NCI-H2107 (cell line): ENCODE results near the gene SHISA7.
"Not testable (repeated sequence)": the region's sequence is repeated elsewhere in the genome, so short reads cannot be mapped to it uniquely, and the experiment has no call there.

Experiments
- DNase-seq: peaks from one replicate; lab custom pipeline; 2025; lab: John Stamatoyannopoulos, UW

SHISA7 gene

DNA sequence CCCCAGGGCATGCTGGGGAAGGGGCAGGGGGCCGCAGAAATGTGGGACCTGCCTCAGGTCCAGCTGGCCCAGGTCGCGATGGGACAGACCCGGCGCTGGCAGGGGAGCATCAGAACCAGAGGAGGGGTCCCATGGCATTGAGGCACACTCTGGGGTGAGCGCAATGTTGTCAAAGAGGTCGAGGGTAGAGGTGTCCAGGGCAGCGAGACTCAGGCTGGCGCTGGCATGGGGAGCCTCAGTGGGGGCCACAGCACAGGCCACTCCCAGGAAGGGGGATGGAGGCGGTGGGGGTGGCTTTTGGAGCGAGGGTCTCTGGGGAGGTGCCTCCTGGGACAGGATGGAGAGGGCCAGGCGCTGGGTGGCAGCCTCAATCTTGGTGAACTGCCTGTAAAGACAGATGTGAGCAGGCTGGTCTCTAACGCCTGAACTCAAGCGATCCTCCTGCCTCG is 20.5 kb upstream of the SHISA7 start:
- no peak for DNase-seq

GRCh38 chr19:55462722-55463121 is 19.6 kb upstream of the SHISA7 start:
- no peak for DNase-seq

GRCh38 chr19:55461974-55462626 is 19.0 kb upstream of the SHISA7 start:
- DNase-seq, result no peak

DNA sequence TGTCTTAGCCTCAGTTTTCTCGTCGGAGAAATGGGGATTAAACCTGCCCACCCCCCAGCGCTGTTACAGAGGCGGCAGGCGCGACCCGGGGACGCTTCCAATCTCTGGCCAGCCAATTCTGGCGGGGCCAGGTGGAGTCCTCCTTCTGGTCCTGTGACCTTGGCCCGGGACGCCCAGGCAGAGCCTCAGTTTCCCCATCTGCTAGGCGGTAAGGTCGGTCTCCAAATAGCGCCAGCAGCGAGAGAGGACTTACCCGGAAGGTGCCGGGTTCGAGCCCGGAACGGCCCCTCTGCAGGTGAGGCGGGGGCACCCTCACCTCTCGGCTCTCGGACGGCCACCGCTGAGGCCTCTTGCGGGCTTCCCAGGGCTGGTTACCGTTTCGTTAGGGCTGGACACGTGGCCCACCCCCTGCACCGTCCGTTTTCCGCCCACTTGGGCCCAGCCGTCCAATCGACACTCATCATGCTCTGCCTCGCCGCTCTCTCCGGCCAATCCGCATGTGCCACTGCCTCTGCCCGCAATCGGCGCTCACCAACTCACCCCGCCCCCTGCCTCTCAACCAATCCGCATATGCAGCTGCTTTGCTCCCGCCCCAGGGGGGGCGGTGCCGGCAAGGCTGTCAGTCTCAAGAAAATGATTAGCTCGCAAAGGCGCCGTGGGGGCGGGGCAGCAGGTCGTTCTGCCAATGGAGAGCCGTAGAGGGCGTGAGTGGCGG is 18.3 kb upstream of the SHISA7 start, which contains the start of gene ISOC2:
Gene ISOC2, minus strand, starts transcription at position 384 of the 715 bp plus-strand sequence. CDS start 5,156 bp downstream, outside the sequence.
- DNase-seq, result peak; percentile 97

DNA sequence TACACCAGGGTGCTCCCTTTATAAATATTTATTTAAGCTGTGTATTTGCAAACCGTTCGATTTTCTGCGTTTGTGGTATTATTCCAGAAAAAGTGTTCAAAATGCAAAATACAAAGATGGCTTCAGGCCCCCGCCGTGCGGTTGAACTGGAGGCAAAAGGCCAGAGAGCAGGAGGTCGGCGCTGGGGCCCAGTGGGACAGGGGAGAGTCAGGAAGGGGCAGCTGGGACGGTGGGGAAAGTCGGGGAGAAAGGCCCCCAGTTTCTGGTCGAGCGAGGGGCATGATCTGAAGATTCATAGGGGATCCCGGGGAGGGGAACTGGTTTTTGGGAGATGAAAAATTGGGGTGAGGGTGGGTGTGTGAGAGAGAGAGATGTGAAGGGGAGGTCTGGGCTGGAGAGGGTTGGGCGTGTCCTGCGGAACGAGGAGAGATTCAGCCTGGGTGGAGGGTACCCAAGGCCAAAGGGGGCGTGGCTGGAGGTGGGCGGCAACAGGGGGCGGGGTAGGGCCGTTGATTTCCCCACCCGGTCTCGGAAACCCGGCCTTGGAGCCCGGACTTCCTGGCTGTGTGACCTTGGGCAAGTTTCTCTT is 17.7 kb upstream of the SHISA7 start:
- no peak for DNase-seq

DNA sequence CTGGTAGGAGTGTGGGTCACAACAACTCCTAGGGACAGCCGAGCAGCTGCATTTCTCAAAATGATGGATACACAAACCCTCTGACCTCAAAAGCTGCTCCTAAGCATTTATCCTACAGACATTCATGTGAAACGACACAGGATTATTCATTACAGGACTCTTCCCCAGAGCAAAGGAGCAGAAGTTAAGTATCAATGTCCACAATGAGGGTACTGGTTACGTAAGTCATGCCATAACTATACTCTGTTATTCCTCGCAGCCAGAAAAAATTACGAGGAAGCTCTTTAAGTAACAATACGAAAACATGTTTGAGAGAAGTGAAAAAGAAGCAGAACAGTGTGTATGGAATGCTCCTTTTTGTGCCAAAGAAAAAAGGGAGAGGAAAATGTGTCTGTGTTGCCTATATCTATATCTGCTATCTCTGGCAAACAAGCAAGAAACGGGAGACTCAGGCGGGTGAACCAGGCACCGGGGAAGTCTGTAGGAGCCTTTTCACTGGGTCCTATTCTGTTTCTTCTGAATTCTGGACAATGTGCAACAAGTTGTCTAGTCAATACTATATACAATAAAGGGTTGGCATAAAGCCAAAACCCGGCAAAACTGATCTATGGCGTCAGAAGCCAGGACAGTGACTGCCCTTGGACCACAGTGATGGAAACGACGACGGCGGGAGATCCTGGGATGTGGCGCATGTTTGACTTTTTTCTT is 17.0 kb upstream of the SHISA7 start:
- DNase-seq, result no peak

- no peak for DNase-seq
Observed at GRCh38 chr19:55459551-55459949, 16.4 kb upstream of the SHISA7 start.

DNA sequence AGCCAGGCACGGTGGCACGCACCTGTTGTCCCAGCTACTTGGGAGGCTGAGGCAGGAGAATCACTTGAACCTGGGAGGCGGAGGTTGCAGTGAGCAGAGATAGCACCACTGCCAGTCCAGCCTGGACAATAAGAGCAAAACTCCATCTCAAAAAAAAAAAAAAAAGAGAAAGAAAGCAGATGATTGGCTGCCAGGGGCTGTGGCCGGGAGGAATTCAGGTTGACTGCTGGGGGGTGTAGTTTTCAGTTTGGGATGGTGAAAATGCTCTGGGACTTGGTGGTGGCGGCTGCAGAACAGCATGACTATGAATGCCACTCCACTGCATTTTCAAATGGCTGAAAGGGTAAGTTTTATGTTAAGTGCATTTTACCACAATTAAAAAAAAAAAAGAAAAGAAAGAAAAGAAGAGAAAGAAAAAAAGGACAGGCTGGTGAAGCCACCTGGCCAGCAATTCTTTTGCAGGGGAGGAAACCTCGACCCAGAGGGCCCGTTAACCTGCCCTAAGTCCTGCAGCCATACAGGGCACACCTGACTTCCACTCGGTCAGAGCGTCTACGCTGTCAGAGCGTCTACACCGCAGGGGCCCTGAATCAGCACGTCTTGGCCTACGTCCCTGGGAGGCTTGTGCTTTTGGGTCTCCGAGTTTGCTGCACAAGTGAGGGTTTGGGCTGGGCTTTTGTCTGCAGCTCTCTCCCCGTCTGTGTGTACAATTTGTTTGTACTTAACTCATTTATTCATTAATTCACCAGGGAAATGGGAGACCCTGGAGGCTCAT is 14.8 kb upstream of the SHISA7 start:
- DNase-seq, result no peak

GRCh38 chr19:55456347-55456746 is 13.2 kb upstream of the SHISA7 start:
- no peak for DNase-seq

- no peak for DNase-seq
Observed at GRCh38 chr19:55455576-55456235, 12.6 kb upstream of the SHISA7 start.

DNA sequence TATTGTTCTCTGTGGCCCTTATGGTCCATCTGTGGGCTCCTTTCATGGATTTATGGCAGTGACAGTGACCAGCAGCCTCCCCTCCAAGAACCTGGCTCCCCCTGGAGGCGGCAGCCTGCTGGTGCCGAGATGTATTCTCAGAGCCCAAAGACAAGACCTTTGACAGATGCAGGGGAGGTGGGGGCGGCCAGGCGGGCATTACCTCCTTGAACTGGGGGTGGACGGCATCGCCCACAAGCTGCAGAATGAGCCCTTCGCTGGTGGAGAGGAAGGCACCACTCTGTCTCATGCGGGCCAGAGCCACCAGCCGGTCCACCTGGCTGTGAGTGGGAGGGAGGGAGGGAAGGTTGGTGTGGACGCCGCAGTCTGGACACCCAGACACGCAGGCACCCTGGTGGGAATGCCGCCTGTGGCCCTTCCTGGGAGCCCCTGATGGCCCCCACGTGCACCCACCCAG is 11.7 kb upstream of the SHISA7 start:
- no peak for DNase-seq

DNA sequence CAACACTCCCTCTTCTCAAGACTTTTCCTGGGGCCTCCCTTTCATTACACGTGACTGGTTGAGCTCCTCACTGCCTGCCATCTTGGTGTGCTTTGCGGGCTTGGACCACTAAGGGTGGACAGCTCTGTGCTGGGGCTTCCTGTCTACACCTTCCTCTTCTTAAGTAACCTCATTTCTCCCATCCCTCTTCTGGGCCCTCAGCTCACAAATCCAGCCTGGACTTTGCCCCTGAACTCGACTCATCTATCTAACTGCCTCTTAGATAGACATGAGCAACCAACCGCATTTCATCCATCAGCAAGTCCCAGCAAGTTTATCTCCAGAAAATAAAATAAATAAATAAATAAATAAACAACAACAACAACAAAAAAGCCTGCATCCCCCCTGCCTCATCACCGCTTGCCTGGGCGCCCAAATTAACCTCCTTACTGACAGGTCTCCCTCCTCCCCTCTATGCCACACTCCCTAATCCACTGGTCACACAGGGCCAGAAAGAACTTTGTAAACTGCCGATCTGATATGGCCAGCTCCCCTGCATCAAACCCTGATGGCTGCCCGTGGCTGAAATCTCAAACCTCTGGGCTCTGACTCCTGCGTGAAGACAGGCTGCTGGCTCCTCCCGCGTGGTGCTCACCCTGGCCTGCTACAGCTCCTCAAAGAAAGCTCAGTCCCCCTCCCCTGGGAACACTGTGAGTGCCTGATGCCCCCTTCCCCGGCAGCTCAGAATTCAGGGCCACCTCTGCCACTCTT is 10.6 kb upstream of the SHISA7 start:
- DNase-seq, result no peak

- no peak for DNase-seq
Observed at GRCh38 chr19:55452749-55453346, 9.7 kb upstream of the SHISA7 start.

DNA sequence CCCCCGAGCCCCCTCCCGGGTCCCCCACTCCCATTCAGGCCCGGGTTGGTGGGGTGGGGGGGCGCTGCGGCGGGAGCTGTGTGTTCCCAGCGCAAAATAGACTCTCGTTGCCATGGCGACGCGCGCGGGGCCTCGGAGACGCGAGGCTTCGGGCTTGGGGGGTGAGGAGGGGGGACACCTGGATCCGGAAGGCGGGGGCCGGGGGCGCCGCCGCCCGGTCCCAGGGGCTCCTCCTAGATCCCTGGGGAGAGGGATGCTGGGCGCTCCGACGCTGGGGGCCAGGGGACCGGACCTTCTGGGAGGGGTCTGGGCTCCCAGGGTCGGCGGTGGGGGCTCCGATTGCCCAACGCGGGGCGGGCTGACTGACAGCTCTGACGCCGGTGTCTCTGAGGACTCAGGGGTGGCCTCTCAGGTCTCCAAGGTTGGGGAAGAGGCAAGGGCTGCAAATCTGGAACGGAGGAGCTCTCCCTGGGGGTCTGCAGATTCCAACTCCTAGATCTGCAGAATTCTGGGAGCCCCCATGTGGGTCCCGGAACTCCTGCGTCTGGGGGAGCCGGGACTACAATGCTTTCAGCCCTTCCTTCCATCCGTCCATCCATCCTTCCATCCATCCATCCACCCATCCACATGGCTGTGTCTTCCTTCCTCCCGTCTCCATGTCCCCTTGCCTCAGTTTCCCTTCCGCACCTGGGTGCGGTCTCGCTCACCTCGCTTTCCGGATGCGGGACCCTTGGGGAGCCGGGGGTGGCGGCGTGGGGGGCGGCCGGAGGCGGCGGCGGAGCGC is 9.1 kb upstream of the SHISA7 start:
- DNase-seq, result no peak

- no peak for DNase-seq
Observed at GRCh38 chr19:55451163-55451964, 8.3 kb upstream of the SHISA7 start.

- no peak for DNase-seq
Observed at GRCh38 chr19:55449469-55449868, 6.4 kb upstream of the SHISA7 start.

DNA sequence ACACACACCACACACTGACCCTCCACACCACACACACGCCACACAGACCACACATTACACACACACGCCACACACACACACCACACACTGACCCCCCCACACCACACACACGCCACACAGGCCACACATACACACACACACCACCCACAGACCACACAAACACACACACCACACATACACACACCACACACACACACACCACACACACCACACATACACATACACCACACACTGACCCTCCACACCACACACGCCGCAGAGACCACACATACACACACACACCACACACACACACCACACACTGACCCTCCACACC is 5.0 kb upstream of the SHISA7 start:
- DNase-seq, result not testable (repeated sequence)

DNA sequence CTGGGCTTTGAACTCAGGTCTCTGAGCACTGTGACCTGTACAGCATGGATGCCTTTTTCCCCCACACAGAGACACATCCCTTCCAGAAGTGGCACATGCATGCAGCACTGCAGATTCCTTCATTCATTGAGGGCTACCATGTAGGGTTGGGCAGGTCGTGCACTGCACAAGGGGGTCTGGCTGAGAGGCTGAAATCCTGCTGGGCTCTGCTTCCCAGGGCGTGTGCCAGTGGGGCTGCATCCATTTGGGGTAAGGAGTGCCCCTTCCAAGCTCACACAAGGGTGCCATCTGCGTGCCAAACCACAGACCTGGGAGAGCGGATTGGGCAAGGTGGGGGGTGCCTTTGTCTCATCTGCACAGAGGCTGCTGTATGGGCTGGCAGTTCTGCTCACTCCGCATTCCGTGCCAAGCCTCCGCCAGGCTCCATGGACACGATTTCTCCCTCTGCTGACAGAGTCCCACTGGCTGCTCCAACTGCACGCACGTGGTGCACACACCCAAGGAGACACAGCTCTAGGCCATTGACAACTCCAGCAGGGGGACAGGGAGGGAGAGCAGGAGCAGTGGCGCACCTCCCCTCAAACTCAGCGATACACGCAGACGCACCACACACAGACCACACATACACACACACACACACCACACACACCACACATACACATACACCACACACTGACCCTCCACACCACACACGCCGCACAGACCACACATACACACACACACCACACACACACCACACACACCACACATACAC is 4.5 kb upstream of the SHISA7 start:
- peak; percentile 65 for DNase-seq
